CD4-positive, alpha-beta T cell treated with Interleukin-6 at 100 ng/mL for 8 hours (primary cell): ENCODE data around the gene CTTNBP2NL.
A peak's percentile ranks its signal among the peaks of the same experiment; 100 is the strongest.
"Not testable (repeated sequence)": the region's sequence is repeated elsewhere in the genome, so short reads cannot be mapped to it uniquely, and the experiment has no call there.

Experiments used
- DNase-seq: peaks from one replicate; pipeline ENCODE4 v3.0.0-alpha.2; 2020; ENCODE audit warnings: mixed read lengths, low spot score

CTTNBP2NL gene

GRCh38 chr1:112464501-112464900 is 68.5 kb downstream of the CTTNBP2NL start:
- DNase-seq, result no peak

GRCh38 chr1:112465122-112465521 is 69.1 kb downstream of the CTTNBP2NL start:
- no peak for DNase-seq

GRCh38 chr1:112466078-112466660 is 70.2 kb downstream of the CTTNBP2NL start:
- DNase-seq, result peak; percentile 82

GRCh38 chr1:112470324-112470723 is 74.3 kb downstream of the CTTNBP2NL start:
- DNase-seq, result not testable (repeated sequence)

GRCh38 chr1:112470966-112471365 is 75.0 kb downstream of the CTTNBP2NL start:
- DNase-seq, result no peak

GRCh38 chr1:112472142-112472541 is 76.1 kb downstream of the CTTNBP2NL start:
- no peak for DNase-seq

- DNase-seq, result no peak
Measured at GRCh38 chr1:112477550-112477949, 81.5 kb downstream of the CTTNBP2NL start.

- no peak for DNase-seq
Measured at GRCh38 chr1:112478314-112478713, 82.3 kb downstream of the CTTNBP2NL start.

- not testable (repeated sequence) for DNase-seq
Measured at GRCh38 chr1:112486063-112486462, 90.0 kb downstream of the CTTNBP2NL start.

GRCh38 chr1:112487686-112488085 is 91.7 kb downstream of the CTTNBP2NL start:
- not testable (repeated sequence) for DNase-seq

- no peak for DNase-seq
Measured at GRCh38 chr1:112488141-112488540, 92.1 kb downstream of the CTTNBP2NL start.

GRCh38 chr1:112492076-112492475 is 96.1 kb downstream of the CTTNBP2NL start:
- DNase-seq, result no peak

GRCh38 chr1:112493351-112493750 is 97.3 kb downstream of the CTTNBP2NL start:
- DNase-seq, result no peak

- no peak for DNase-seq
Measured at GRCh38 chr1:112496290-112496689, 100.3 kb downstream of the CTTNBP2NL start.

- peak; percentile 41 for DNase-seq
Measured at GRCh38 chr1:112501810-112502641, 106.0 kb downstream of the CTTNBP2NL start.

GRCh38 chr1:112502826-112503225 is 106.8 kb downstream of the CTTNBP2NL start:
- no peak for DNase-seq

- DNase-seq, result no peak
Measured at GRCh38 chr1:112504001-112504660, 108.1 kb downstream of the CTTNBP2NL start.

- DNase-seq, result no peak
Measured at GRCh38 chr1:112504661-112505399, 108.8 kb downstream of the CTTNBP2NL start.

- DNase-seq, result no peak
Measured at GRCh38 chr1:112505400-112505785, 109.4 kb downstream of the CTTNBP2NL start.

- DNase-seq, result no peak
Measured at GRCh38 chr1:112505878-112506277, 109.9 kb downstream of the CTTNBP2NL start.

GRCh38 chr1:112506306-112506705 is 110.3 kb downstream of the CTTNBP2NL start:
- no peak for DNase-seq

- no peak for DNase-seq
Measured at GRCh38 chr1:112506731-112507130, 110.7 kb downstream of the CTTNBP2NL start.
